HCT116 (cell line): ENCODE measurements around the gene PCGF2. TPM values are rescaled to one million over a fixed set of nuclear protein-coding genes. Genes with fewer than 3 reads are reported as not detected.
"Not testable (repeated sequence)": the region's sequence is repeated elsewhere in the genome, so short reads cannot be mapped to it uniquely, and the experiment has no call there.

Experiments used
- ATAC-seq: fragments of 200-7000 bp; cut with Tn5 transposase; 2 replicates; pipeline ENCODE4 v1.9.1; 2020; ENCODE audit warnings: mild to moderate bottlenecking, moderate library complexity
- BruUV-seq: library from RNA; stranded (reverse); fragments of 400-500 nt; replicated peaks from 2 replicates; lab custom pipeline; 2021; lab: Mats Ljungman, UMichigan
- CTCF ChIA-PET: fragments of 300-600 bp; sonication (Branson Sonifier 250); formaldehyde crosslinking; loops from one replicate; lab custom pipeline; 2021; ENCODE audit warnings: antibody characterized with exemption; lab: Charles Lee
- POLR2A ChIA-PET: fragments of 300-600, 350-600 bp; sonication (Branson Sonifier 250); formaldehyde crosslinking; loops from one replicate; lab custom pipeline; 2021; ENCODE audit warnings: antibody characterized with exemption; lab: Charles Lee
- RAD21 ChIA-PET, 2 experiments: fragments of 300-600 bp; sonication (Branson Sonifier 250); formaldehyde crosslinking; loops; one replicate each; lab custom pipeline; 2023; ENCODE audit warnings: low total read pairs in 2 of 2; ENCODE audit not compliant: uncharacterized antibody in 2 of 2, unreplicated experiment in 2 of 2, low non-redundant PET in 1 of 2; lab: Charles Lee
- DNase-seq: peaks from one replicate; pipeline ENCODE4 v3.0.0-alpha.2; 2010; ENCODE audit warnings: low read depth, low spot score
- H2AFZ ChIP-seq: fragments of 200-600 bp; shearing (Covaris generic), sonication (generic); 2 replicates; pipeline ENCODE4 v1.6.1; 2017; ENCODE audit warnings: low read depth, mixed run types, mixed read lengths, antibody characterized with exemption, low read length; ENCODE audit not compliant: poor library complexity, severe bottlenecking
- H3K27ac ChIP-seq: 2 replicates; pipeline ENCODE4 v1.5.1; 2012; ENCODE audit warnings: low read depth, low read length
- H3K27me3 ChIP-seq: fragments of 200-600 bp; sonication (generic); 2 replicates; pipeline ENCODE4 v1.6.1; 2016; ENCODE audit warnings: mixed run types, low read length, mixed read lengths; ENCODE audit not compliant: insufficient read depth
- H3K36me3 ChIP-seq, 2 experiments: fragments of 200-500 bp in 1 of 2; fragments of 200-600 bp in 1 of 2; sonication (Bioruptor generic) in 1 of 2; sonication (generic) in 1 of 2; 2 replicates each; pipeline versions ENCODE4 v1.5.1 to v1.6.1; 2014 to 2016; ENCODE audit warnings: low read length in 2 of 2, inconsistent platforms in 1 of 2, mixed read lengths in 1 of 2, mixed run types in 1 of 2; ENCODE audit not compliant: insufficient read depth in 2 of 2, control insufficient read depth in 1 of 2
- H3K4me1 ChIP-seq, 2 experiments: fragments of 200-600 bp in 1 of 2; sonication (generic) in 1 of 2; 2 replicates each; pipeline versions ENCODE4 v1.5.1 to v1.6.1; 2012 to 2017; ENCODE audit warnings: low read length in 2 of 2, inconsistent platforms in 1 of 2, mild to moderate bottlenecking in 1 of 2, mixed read lengths in 1 of 2, mixed run types in 1 of 2, moderate library complexity in 1 of 2; ENCODE audit not compliant: insufficient read depth in 2 of 2, control insufficient read depth in 1 of 2
- H3K4me2 ChIP-seq: fragments of 200-600 bp; sonication (generic); 2 replicates; pipeline ENCODE4 v1.6.1; 2017; ENCODE audit warnings: mixed run types, low read length, mixed read lengths
- H3K4me3 ChIP-seq, 2 experiments: fragments of 200-600 bp in 1 of 2; sonication (generic) in 1 of 2; replicated peaks in 1 of 2; 2 replicates each; pipeline ENCODE4 v1.5.1; 2011 to 2016; ENCODE audit warnings: low read length in 2 of 2, control low read depth in 1 of 2, low read depth in 1 of 2, mild to moderate bottlenecking in 1 of 2, mixed read lengths in 1 of 2, mixed run types in 1 of 2
- H3K79me2 ChIP-seq: fragments of 200-600 bp; sonication (generic); 2 replicates; pipeline ENCODE4 v1.6.1; 2017; ENCODE audit warnings: mild to moderate bottlenecking, mixed run types, low read length, moderate library complexity, mixed read lengths; ENCODE audit not compliant: insufficient read depth
- H3K9ac ChIP-seq: fragments of 200-600 bp; sonication (generic); 2 replicates; pipeline ENCODE4 v1.6.1; 2016; ENCODE audit warnings: low read length, mixed read lengths
- H3K9me2 ChIP-seq: fragments of 200-600 bp; sonication (generic), shearing (Covaris generic); 2 replicates; pipeline ENCODE4 v1.6.1; 2017; ENCODE audit warnings: mixed run types, mild to moderate bottlenecking, moderate library complexity; ENCODE audit not compliant: insufficient read depth
- H3K9me3 ChIP-seq, 2 experiments: fragments of 200-500 bp in 1 of 2; fragments of 200-600 bp in 1 of 2; sonication (Bioruptor generic) in 1 of 2; sonication (generic) in 1 of 2; 2 replicates each; pipeline ENCODE4 v1.6.1; 2014 to 2017; ENCODE audit warnings: low read length in 2 of 2, mixed read lengths in 2 of 2, inconsistent platforms in 1 of 2, low read depth in 1 of 2, mild to moderate bottlenecking in 1 of 2, mixed run types in 1 of 2, moderate library complexity in 1 of 2; ENCODE audit not compliant: control insufficient read depth in 1 of 2, insufficient read depth in 1 of 2
- H4K20me1 ChIP-seq: fragments of 200-600 bp; sonication (generic), shearing (Covaris generic); 2 replicates; pipeline ENCODE4 v1.6.1; 2017; ENCODE audit warnings: mixed run types, mild to moderate bottlenecking, moderate library complexity; ENCODE audit not compliant: insufficient read depth
- CBX3 ChIP-seq: IDR thresholded peaks from 2 replicates; pipeline ENCODE4 v1.6.1; 2012; ENCODE audit warnings: low read depth
- CEBPB ChIP-seq: IDR thresholded peaks from 2 replicates; pipeline ENCODE4 v1.6.1; 2012; ENCODE audit warnings: low read depth
- ELF1 ChIP-seq: IDR thresholded peaks from 2 replicates; pipeline ENCODE4 v1.6.1; 2012; ENCODE audit warnings: low read depth, borderline replicate concordance
- EZH2phosphoT487 ChIP-seq: fragments of 200-600 bp; IDR thresholded peaks from 2 replicates; pipeline ENCODE4 v1.6.1; 2018; ENCODE audit warnings: antibody characterized with exemption, borderline replicate concordance
- FOSL1 ChIP-seq: IDR thresholded peaks from 2 replicates; pipeline ENCODE4 v1.6.1; 2012; ENCODE audit warnings: low read depth
- JUND ChIP-seq: IDR thresholded peaks from 2 replicates; pipeline ENCODE4 v1.6.1; 2012
- POLR2A ChIP-seq: IDR thresholded peaks from 2 replicates; pipeline ENCODE4 v1.7.0; 2011; ENCODE audit warnings: borderline replicate concordance; ENCODE audit not compliant: insufficient read depth, insufficient read length; ENCODE audit errors: extremely low read depth
- POLR2AphosphoS5 ChIP-seq: IDR thresholded peaks from 2 replicates; pipeline ENCODE4 v1.6.1; 2011; ENCODE audit warnings: mild to moderate bottlenecking, low read depth, low read length, moderate library complexity
- SP1 ChIP-seq: IDR thresholded peaks from 2 replicates; pipeline ENCODE4 v1.6.1; 2012; ENCODE audit warnings: low read depth
- SRF ChIP-seq: IDR thresholded peaks from 2 replicates; pipeline ENCODE4 v1.6.1; 2012; ENCODE audit warnings: low read depth
- ZFX ChIP-seq: fragments of 450-650 bp; IDR thresholded peaks from 2 replicates; pipeline ENCODE4 v1.6.1; 2017
- ZNF274 ChIP-seq: fragments of 200-500 bp; sonication (Bioruptor generic); IDR thresholded peaks from 2 replicates; pipeline ENCODE4 v1.6.1; 2014; ENCODE audit warnings: mild to moderate bottlenecking, low read depth, low read length, inconsistent platforms
- intact Hi-C: fragments of 100-400 bp; cut with micrococcal nuclease; formaldehyde crosslinking; loops from 2 replicates; pipeline ENCODE4 v1.10.0; 2022
- total RNA-seq: library from RNA; stranded (reverse); gene quantifications from one replicate; pipeline ENCODE4 v1.2.1, GENCODE V29; 2021; ENCODE audit not compliant: unreplicated experiment
- TF ChIP-seq, protein P1 (sequence below): IDR thresholded peaks from 2 replicates; pipeline ENCODE4 v1.6.1; 2011; ENCODE audit warnings: mild to moderate bottlenecking, low read length, moderate library complexity; ENCODE audit not compliant: insufficient replicate concordance; ENCODE audit errors: extremely low read depth
- TF ChIP-seq, protein P2 (sequence below): IDR thresholded peaks from 2 replicates; pipeline ENCODE4 v1.6.1; 2012
- TF ChIP-seq, protein P3 (sequence below): IDR thresholded peaks from 2 replicates; pipeline ENCODE4 v1.6.1; 2012

Gene PCGF2
- total RNA-seq, 1 experiment from 2014 or later: 64.6 TPM

DNA sequence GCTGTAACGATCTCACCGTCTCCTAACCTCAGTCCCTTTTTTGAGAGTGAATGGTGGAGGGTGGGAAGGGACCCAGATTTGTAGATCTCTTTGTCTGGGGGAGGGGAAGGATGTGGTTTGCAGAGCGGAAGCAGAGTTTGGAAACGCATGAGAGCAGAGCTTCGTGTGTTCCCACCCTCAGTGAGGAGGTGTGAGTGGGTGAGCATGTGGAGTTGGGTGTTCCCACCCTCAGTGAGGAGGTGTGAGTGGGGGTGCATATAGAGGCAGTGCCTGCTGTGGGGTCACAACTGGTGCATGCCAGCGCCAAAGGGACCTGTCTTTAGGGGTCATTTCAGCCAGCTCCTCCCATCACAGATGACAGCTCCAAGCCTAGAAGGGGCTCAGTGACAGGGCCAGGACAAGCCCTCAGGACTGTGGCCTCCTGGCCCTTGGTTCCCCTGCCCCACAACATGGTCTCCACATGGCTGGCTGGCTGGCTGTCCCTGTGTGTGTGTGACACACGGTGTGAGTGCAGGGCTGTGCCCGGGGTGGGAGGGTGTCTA is 19.8 kb downstream of the PCGF2 start (continued):
- TF ChIP-seq, protein P1, sequence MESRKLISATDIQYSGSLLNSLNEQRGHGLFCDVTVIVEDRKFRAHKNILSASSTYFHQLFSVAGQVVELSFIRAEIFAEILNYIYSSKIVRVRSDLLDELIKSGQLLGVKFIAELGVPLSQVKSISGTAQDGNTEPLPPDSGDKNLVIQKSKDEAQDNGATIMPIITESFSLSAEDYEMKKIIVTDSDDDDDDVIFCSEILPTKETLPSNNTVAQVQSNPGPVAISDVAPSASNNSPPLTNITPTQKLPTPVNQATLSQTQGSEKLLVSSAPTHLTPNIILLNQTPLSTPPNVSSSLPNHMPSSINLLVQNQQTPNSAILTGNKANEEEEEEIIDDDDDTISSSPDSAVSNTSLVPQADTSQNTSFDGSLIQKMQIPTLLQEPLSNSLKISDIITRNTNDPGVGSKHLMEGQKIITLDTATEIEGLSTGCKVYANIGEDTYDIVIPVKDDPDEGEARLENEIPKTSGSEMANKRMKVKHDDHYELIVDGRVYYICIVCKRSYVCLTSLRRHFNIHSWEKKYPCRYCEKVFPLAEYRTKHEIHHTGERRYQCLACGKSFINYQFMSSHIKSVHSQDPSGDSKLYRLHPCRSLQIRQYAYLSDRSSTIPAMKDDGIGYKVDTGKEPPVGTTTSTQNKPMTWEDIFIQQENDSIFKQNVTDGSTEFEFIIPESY: no peak
- TF ChIP-seq, protein P2, sequence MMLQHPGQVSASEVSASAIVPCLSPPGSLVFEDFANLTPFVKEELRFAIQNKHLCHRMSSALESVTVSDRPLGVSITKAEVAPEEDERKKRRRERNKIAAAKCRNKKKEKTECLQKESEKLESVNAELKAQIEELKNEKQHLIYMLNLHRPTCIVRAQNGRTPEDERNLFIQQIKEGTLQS: no peak
- no peak for TF ChIP-seq ELF1
- TF ChIP-seq CEBPB: no peak
- no peak; the same call in 1 of the 2 replicates for TF ChIP-seq POLR2AphosphoS5
- TF ChIP-seq EZH2phosphoT487: no peak
- no peak for TF ChIP-seq FOSL1
- no peak for TF ChIP-seq CBX3
- TF ChIP-seq JUND: no peak
- TF ChIP-seq SRF: no peak
- TF ChIP-seq ZFX: no peak
- no peak for TF ChIP-seq POLR2A
- no peak for TF ChIP-seq ZNF274

DNA sequence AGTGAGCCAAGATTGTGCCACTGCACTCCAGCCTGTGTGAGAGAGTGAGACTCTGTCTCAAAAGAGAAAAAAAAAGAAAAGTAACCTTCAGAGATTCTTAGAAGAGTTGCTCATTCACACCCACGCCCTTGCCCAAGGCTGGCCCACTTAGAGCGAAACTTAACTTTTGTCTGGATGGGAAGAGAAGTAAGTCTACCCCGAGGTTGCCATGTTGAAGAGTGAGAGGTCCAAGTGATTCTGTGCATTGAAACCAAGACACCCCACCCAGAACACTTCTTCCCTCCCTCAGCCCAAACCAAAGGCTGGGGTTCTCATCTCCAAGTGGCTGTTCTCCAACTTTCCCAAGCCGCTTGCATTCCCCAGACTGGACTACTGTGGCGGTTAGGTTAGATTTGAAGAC is 20.4 kb downstream of the PCGF2 start:
- no TSS peak for BruUV-seq
- CTCF ChIA-PET: interaction anchor here (1.0 kb wide), 1 partner anchor 9 kb away, joined by 4 read pairs; no protein-coding TSS in a partner anchor

DNA sequence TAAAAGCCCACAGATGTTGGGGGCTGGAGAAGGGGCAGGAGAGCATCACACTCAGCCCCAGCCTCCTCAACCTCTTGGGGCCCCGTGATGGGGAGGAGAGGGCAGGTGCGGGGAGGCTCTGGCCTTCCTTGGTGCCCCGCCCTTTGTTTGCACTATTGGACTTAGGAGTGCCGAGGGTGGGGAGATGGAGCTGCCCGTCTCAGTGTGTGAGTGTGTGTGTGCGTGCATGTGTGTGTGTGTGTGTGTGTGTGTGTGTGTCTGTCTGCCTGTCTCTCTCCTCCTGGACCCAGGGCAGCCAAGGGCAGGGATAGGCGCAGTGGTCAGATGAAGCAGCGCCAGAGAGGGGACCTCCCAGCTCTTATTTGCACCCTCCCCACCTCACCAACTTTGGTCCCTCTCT is 22.0 kb downstream of the PCGF2 start:
- H3K27ac ChIP-seq, H3K79me2 ChIP-seq, POLR2A ChIA-PET, H2AFZ ChIP-seq, H3K9me3 ChIP-seq, H3K27me3 ChIP-seq, H3K9ac ChIP-seq, BruUV-seq, H3K4me2 ChIP-seq, H4K20me1 ChIP-seq, H3K4me3 ChIP-seq, DNase-seq, CTCF ChIA-PET, ATAC-seq, intact Hi-C loops, RAD21 ChIA-PET, H3K9me2 ChIP-seq: not testable (repeated sequence)
- Histone ChIP-seq H3K4me1 (peaks cover 4 to 18% of the 10 kb centered on the region in 2 experiments; a peak in 3 of 4 replicates), H3K36me3 (peaks cover 8 to 10% of the 10 kb centered on the region in 2 experiments)

More for the DNA sequence above, 20.4 kb downstream of the PCGF2 start:
- no peaks in the 10 kb centered on the region for H3K9me2 ChIP-seq
- TF ChIP-seq, protein P3, sequence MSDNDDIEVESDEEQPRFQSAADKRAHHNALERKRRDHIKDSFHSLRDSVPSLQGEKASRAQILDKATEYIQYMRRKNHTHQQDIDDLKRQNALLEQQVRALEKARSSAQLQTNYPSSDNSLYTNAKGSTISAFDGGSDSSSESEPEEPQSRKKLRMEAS: no peak
- TF ChIP-seq, protein P1: no peak
- TF ChIP-seq SP1: no peak
- intact Hi-C loops: no loop called here
- H3K27ac ChIP-seq: no peak overlapping the region
- no peaks in the 10 kb centered on the region for H3K9me3 ChIP-seq
- H3K9ac ChIP-seq: no peak overlapping the region
- H2AFZ ChIP-seq: no peak overlapping the region
- RAD21 ChIA-PET: no interaction called here
- H4K20me1 ChIP-seq: no peaks in the 10 kb centered on the region
- peaks cover 25% of the 10 kb centered on the region for H3K79me2 ChIP-seq
- no peaks in the 10 kb centered on the region for H3K27me3 ChIP-seq
- H3K4me2 ChIP-seq: no peak overlapping the region
- POLR2A ChIA-PET: no interaction called here
- peaks cover 5 to 9% of the 10 kb centered on the region in 2 experiments; a peak in 3 of 4 replicates for H3K36me3 ChIP-seq
- peaks cover 11 to 27% of the 10 kb centered on the region in 2 experiments; a peak in 3 of 4 replicates for H3K4me1 ChIP-seq
- H3K4me3 ChIP-seq: no peak overlapping the region
- no peak for ATAC-seq
- DNase-seq: no peak
